H1 (cell line): Measurements from ENCODE around the gene INPP5A. TPM values are rescaled to one million over a fixed set of nuclear protein-coding genes. Genes with fewer than 3 reads are reported as not detected.

Experiments
- CTCF ChIA-PET: fragments of 300-600 bp; sonication (Branson Sonifier 250); formaldehyde crosslinking; loops from one replicate; lab custom pipeline; 2021; ENCODE audit not compliant: partially characterized antibody; lab: Charles Lee
- POLR2A ChIA-PET: fragments of 300-600 bp; sonication (Branson Sonifier 250); formaldehyde crosslinking; loops from one replicate; lab custom pipeline; 2021; ENCODE audit warnings: inconsistent platforms; ENCODE audit not compliant: partially characterized antibody; lab: Charles Lee
- DNase-seq, 2 experiments: peaks; one replicate each; pipeline versions ENCODE4 v3.0.0 to v3.0.0-alpha.2; 2010 to 2022; ENCODE audit warnings: low spot score in 2 of 2, low read depth in 1 of 2, mixed read lengths in 1 of 2
- FAIRE-seq: peaks from 2 replicates; lab custom pipeline; 2011; peaks lifted over from hg19 to GRCh38; lab: Jason Lieb, UNC
- H2AFZ ChIP-seq: 2 replicates; pipeline ENCODE4 v1.8.1; 2012; ENCODE audit warnings: low read length, inconsistent platforms
- H2AK5ac ChIP-seq: 2 replicates; pipeline ENCODE4 v1.6.1; 2013; ENCODE audit warnings: low read depth, low read length
- H2BK120ac ChIP-seq: replicated peaks from 2 replicates; pipeline ENCODE3; 2013; ENCODE audit warnings: low read depth, low read length, inconsistent platforms
- H2BK12ac ChIP-seq: 2 replicates; pipeline ENCODE4 v1.6.1; 2013; ENCODE audit warnings: low read depth, low read length
- H2BK15ac ChIP-seq: 2 replicates; pipeline ENCODE4 v1.6.1; 2013; ENCODE audit warnings: low read length
- H2BK20ac ChIP-seq: 2 replicates; pipeline ENCODE4 v1.6.1; 2013; ENCODE audit warnings: low read length
- H2BK5ac ChIP-seq: 2 replicates; pipeline ENCODE4 v1.6.1; 2013; ENCODE audit warnings: low read depth, low read length
- H3K14ac ChIP-seq: 2 replicates; pipeline ENCODE4 v1.6.1; 2013; ENCODE audit warnings: inconsistent platforms; ENCODE audit not compliant: insufficient read length
- H3K18ac ChIP-seq: 2 replicates; pipeline ENCODE4 v1.6.1; 2013; ENCODE audit warnings: low read length; ENCODE audit errors: extremely low read depth
- H3K23ac ChIP-seq: 2 replicates; pipeline ENCODE4 v1.6.1; 2013; ENCODE audit warnings: inconsistent platforms; ENCODE audit not compliant: insufficient read length
- H3K23me2 ChIP-seq: 2 replicates; pipeline ENCODE4 v1.6.1; 2013; ENCODE audit warnings: low read depth, low read length
- H3K27ac ChIP-seq: 2 replicates; pipeline ENCODE4 v1.6.1; 2011; ENCODE audit warnings: low read depth, low read length, inconsistent platforms
- H3K27me3 ChIP-seq, 4 experiments: replicated peaks in 1 of 4; 1 replicate in 1 of 4; 2 replicates in 3 of 4; pipeline versions ENCODE4 v1.6.1 to v1.8.1; 2011 to 2013; ENCODE audit warnings: low read length in 3 of 4, mild to moderate bottlenecking in 3 of 4, inconsistent platforms in 2 of 4, mixed read lengths in 2 of 4, moderate library complexity in 1 of 4; ENCODE audit not compliant: control insufficient read depth in 3 of 4, insufficient read depth in 3 of 4; ENCODE audit errors: extremely low read depth in 1 of 4
- H3K36me3 ChIP-seq, 4 experiments: 2 replicates each; pipeline versions ENCODE4 v1.6.1 to v1.8.1; 2011 to 2013; ENCODE audit warnings: mild to moderate bottlenecking in 4 of 4, low read length in 3 of 4, moderate library complexity in 2 of 4, control low read depth in 1 of 4, inconsistent platforms in 1 of 4; ENCODE audit not compliant: insufficient read depth in 4 of 4, control insufficient read depth in 2 of 4
- H3K4ac ChIP-seq: replicated peaks from 2 replicates; pipeline ENCODE3; 2013; ENCODE audit warnings: low read length, low read depth, mixed read lengths, inconsistent platforms; ENCODE audit not compliant: insufficient read length
- H3K4me1 ChIP-seq, 4 experiments: replicated peaks in 1 of 4; 1 replicate in 1 of 4; 2 replicates in 3 of 4; pipeline versions ENCODE4 v1.6.1 to v1.8.1; 2011 to 2013; ENCODE audit warnings: low read length in 3 of 4, inconsistent platforms in 2 of 4, mixed read lengths in 1 of 4; ENCODE audit not compliant: insufficient read depth in 4 of 4, control insufficient read depth in 3 of 4
- H3K4me2 ChIP-seq, 2 experiments: 2 replicates each; pipeline versions ENCODE4 v1.6.1 to v1.8.1; 2011 to 2013; ENCODE audit warnings: low read depth in 2 of 2, low read length in 2 of 2, control low read depth in 1 of 2, inconsistent platforms in 1 of 2, mild to moderate bottlenecking in 1 of 2; ENCODE audit not compliant: insufficient read depth in 1 of 2
- H3K4me3 ChIP-seq, 4 experiments: fragments of 200-600, 300-600 bp in 1 of 4; sonication (generic), shearing (Covaris generic), sonication (Bioruptor Twin) in 1 of 4; 2 replicates each; pipeline versions ENCODE4 v1.5.1 to v1.8.1; 2011 to 2016; ENCODE audit warnings: low read length in 4 of 4, low read depth in 3 of 4, control low read depth in 2 of 4, inconsistent platforms in 2 of 4, mild to moderate bottlenecking in 2 of 4, mixed read lengths in 1 of 4, moderate library complexity in 1 of 4; ENCODE audit not compliant: insufficient read depth in 2 of 4; ENCODE audit errors: extremely low read depth in 1 of 4
- H3K56ac ChIP-seq: replicated peaks from 2 replicates; pipeline ENCODE3; 2013; ENCODE audit warnings: low read depth, mild to moderate bottlenecking, mixed read lengths, low read length, inconsistent platforms; ENCODE audit not compliant: insufficient read length
- H3K79me1 ChIP-seq: 2 replicates; pipeline ENCODE4 v1.6.1; 2013; ENCODE audit warnings: low read depth, low read length, control low read depth
- H3K79me2 ChIP-seq, 2 experiments: 2 replicates each; pipeline versions ENCODE4 v1.6.1 to v1.8.1; 2012 to 2013; ENCODE audit warnings: low read length in 2 of 2, mild to moderate bottlenecking in 2 of 2, inconsistent platforms in 1 of 2; ENCODE audit not compliant: insufficient read depth in 2 of 2, control insufficient read depth in 1 of 2
- H3K9ac ChIP-seq, 4 experiments: replicated peaks in 1 of 4; 1 replicate in 1 of 4; 2 replicates in 3 of 4; pipeline versions ENCODE4 v1.6.1 to v1.8.1; 2011 to 2013; ENCODE audit warnings: low read depth in 3 of 4, low read length in 3 of 4, control low read depth in 2 of 4, mild to moderate bottlenecking in 2 of 4, moderate library complexity in 2 of 4, inconsistent platforms in 1 of 4; ENCODE audit errors: extremely low read depth in 1 of 4
- H3K9me3 ChIP-seq, 2 experiments: 2 replicates each; pipeline versions ENCODE4 v1.6.1 to v1.8.1; 2012 to 2013; ENCODE audit warnings: mild to moderate bottlenecking in 2 of 2, moderate library complexity in 2 of 2, control low read depth in 1 of 2, inconsistent platforms in 1 of 2, low read depth in 1 of 2, low read length in 1 of 2, mixed read lengths in 1 of 2; ENCODE audit not compliant: insufficient read depth in 2 of 2
- H4K20me1 ChIP-seq, 2 experiments: replicated peaks in 1 of 2; 2 replicates each; pipeline versions ENCODE3 to v1.8.1; 2011 to 2013; ENCODE audit warnings: inconsistent platforms in 2 of 2, low read length in 2 of 2, mild to moderate bottlenecking in 1 of 2; ENCODE audit not compliant: insufficient read depth in 2 of 2, control insufficient read depth in 1 of 2
- H4K5ac ChIP-seq: 2 replicates; pipeline ENCODE4 v1.6.1; 2013; ENCODE audit warnings: low read length, low read depth, mixed read lengths, inconsistent platforms; ENCODE audit not compliant: insufficient read length
- H4K8ac ChIP-seq: 2 replicates; pipeline ENCODE4 v1.8.0; 2013; ENCODE audit warnings: mild to moderate bottlenecking, moderate library complexity, low read length, inconsistent platforms; ENCODE audit not compliant: insufficient read depth; ENCODE audit errors: extremely low read depth
- H4K91ac ChIP-seq: replicated peaks from 2 replicates; pipeline ENCODE3; 2013; ENCODE audit warnings: low read length, mixed read lengths, inconsistent platforms; ENCODE audit not compliant: insufficient read length
- ASH2L ChIP-seq: fragments of 200-600, 300-600 bp; sonication (generic); IDR thresholded peaks from one replicate; pipeline ENCODE4 v1.7.1; 2017; ENCODE audit warnings: low read length
- CEBPB ChIP-seq: IDR thresholded peaks from 2 replicates; pipeline ENCODE4 v1.6.1; 2012; ENCODE audit warnings: low read depth, low read length
- JUND ChIP-seq: IDR thresholded peaks from 2 replicates; pipeline ENCODE4 v1.6.1; 2011; ENCODE audit warnings: mild to moderate bottlenecking, improper control_type of control experiment, low read length
- PHF8 ChIP-seq: fragments of 200-600 bp; sonication (generic); conservative IDR thresholded peaks from 2 replicates; pipeline ENCODE4 v1.7.1; 2012; ENCODE audit warnings: low read depth, mild to moderate bottlenecking, inconsistent platforms, low read length, moderate library complexity
- POLR2AphosphoS5 ChIP-seq: IDR thresholded peaks from 2 replicates; pipeline ENCODE4 v1.6.1; 2011; ENCODE audit warnings: low read depth, low read length
- SIN3A ChIP-seq, 2 experiments: IDR thresholded peaks in 1 of 2; conservative IDR thresholded peaks in 1 of 2; 2 replicates each; pipeline ENCODE4 v1.6.1; 2011 to 2012; ENCODE audit warnings: low read length in 2 of 2, improper control_type of control experiment in 1 of 2, low read depth in 1 of 2, mild to moderate bottlenecking in 1 of 2
- SIX5 ChIP-seq: IDR thresholded peaks from 2 replicates; pipeline ENCODE4 v1.6.1; 2011; ENCODE audit warnings: mild to moderate bottlenecking, low read depth, low read length
- SRF ChIP-seq: IDR thresholded peaks from 2 replicates; pipeline ENCODE4 v1.6.1; 2011; ENCODE audit warnings: mild to moderate bottlenecking, low read depth, low read length, moderate library complexity
- TAF7 ChIP-seq: optimal IDR thresholded peaks from 2 replicates; pipeline ENCODE3; 2011; ENCODE audit warnings: low read depth, mild to moderate bottlenecking, inconsistent platforms, low read length, moderate library complexity, borderline replicate concordance
- TEAD4 ChIP-seq: IDR thresholded peaks from 2 replicates; pipeline ENCODE4 v1.6.1; 2012; ENCODE audit warnings: low read depth, low read length, inconsistent platforms, mixed read lengths
- WGBS, 2 experiments: shearing (Covaris generic) in 1 of 2; methylation state at CpG; one replicate each; pipeline versions ENCODE4 v1.1.6 to v1.1.7; 2013 to 2015; ENCODE audit warnings: low lambda C conversion rate in 2 of 2, mixed read lengths in 2 of 2, inconsistent platforms in 1 of 2, low coverage in 1 of 2, missing lambda C conversion rate in 1 of 2; ENCODE audit not compliant: insufficient replicate concordance in 2 of 2, insufficient coverage in 1 of 2, insufficient read length in 1 of 2; ENCODE audit errors: extremely low coverage in 1 of 2, missing lambda C conversion rate in 1 of 2; 5-methylcytosine and 5-hydroxymethylcytosine counted together
- polyA plus RNA-seq, 7 experiments: library from polyadenylated mRNA; depleted of rRNA in 3 of 7; stranded (reverse) in 5 of 7; unstranded in 2 of 7; fragments of >200 nt in 5 of 7; fragments of 200-250 nt in 2 of 7; gene quantifications; 1 replicate in 5 of 7; 2 replicates in 1 of 7; 4 replicates in 1 of 7; pipeline versions ENCODE4 v1.2.1 to v1.2.3, GENCODE V29; 2011 to 2013; ENCODE audit warnings: missing spikeins in 2 of 7, mixed read lengths in 2 of 7
- total RNA-seq: library from RNA; stranded (reverse); fragmentation: NEBNext Ultra II Directional; extraction: Animal tissue kit (Norgen Biotek cat#: 25700); gene quantifications from 2 replicates; pipeline ENCODE4 v1.2.1, GENCODE V29; 2021

INPP5A gene
- total and polyA plus RNA-seq, 2 of the 8 experiments (the other 6 are each of a cell fraction or from before 2014, with no cell fraction given): 19.7 to 27.5 TPM

- no peaks in the 10 kb centered on the region; the same call in 1 of the 2 replicates for H3K79me1 ChIP-seq
- H4K91ac ChIP-seq: no peak overlapping the region
- H2AK5ac ChIP-seq: no peak overlapping the region
- no peaks in the 10 kb centered on the region for H3K36me3 ChIP-seq
- no peak overlapping the region for H3K23ac ChIP-seq
- H2BK15ac ChIP-seq: no peak overlapping the region
- no peak overlapping the region for H4K8ac ChIP-seq
- H3K18ac ChIP-seq: no peak overlapping the region
- H3K9ac ChIP-seq: no peak overlapping the region
- WGBS, 2 experiments: 83% methylated on average over 4 of the region's 4 CpGs; no CpG with 5 or more reads in 1 of the 2 experiments
- H3K56ac ChIP-seq: no peak overlapping the region
- H3K9me3 ChIP-seq: no peaks in the 10 kb centered on the region
- no peaks in the 10 kb centered on the region for H3K23me2 ChIP-seq
- no peak overlapping the region for H4K5ac ChIP-seq
- no peak for DNase-seq
- H3K4me2 ChIP-seq: no peak overlapping the region
- H2BK120ac ChIP-seq: no peak overlapping the region
- H2AFZ ChIP-seq: no peak overlapping the region
- ChIA-PET POLR2A (no interaction called here), CTCF (interaction anchor here (1.1 to 1.4 kb wide), 4 partner anchors 118 to 338 kb away, joined by 3 to 5 read pairs (median 4); no protein-coding TSS in a partner anchor)
- peaks cover 0 to 2% of the 10 kb centered on the region in 2 experiments; a peak in 1 of 4 replicates for H3K79me2 ChIP-seq
- TF ChIP-seq JUND (no peak), SRF (no peak), CEBPB (no peak), SIN3A (conservative IDR thresholded peaks at IDR 0.05 in 1 of 2, IDR thresholded peaks at IDR 0.05 in 1 of 2; ENCODE audit: low read depth in 1 of 2, low read length in 2 of 2) (no peak), PHF8 (no peak), ASH2L (no peak), TEAD4 (no peak), SIX5 (no peak), TAF7 (no peak), POLR2AphosphoS5 (no peak)
- H2BK5ac ChIP-seq: no peak overlapping the region
- peaks cover 0 to 2% (median 0%) of the 10 kb centered on the region in 4 experiments; a peak in 1 of 7 replicates for H3K27me3 ChIP-seq
- H2BK12ac ChIP-seq: no peak overlapping the region
- H3K4me3 ChIP-seq: no peak overlapping the region
- FAIRE-seq: no peak
- no peak overlapping the region for H3K14ac ChIP-seq
- peaks cover 0 to 2% (median 0%) of the 10 kb centered on the region in 4 experiments; a peak in 2 of 7 replicates for H3K4me1 ChIP-seq
- H4K20me1 ChIP-seq: peaks cover 2 to 4% of the 10 kb centered on the region in 2 experiments
- no peak overlapping the region for H2BK20ac ChIP-seq
- no peak overlapping the region for H3K4ac ChIP-seq
- no peak overlapping the region for H3K27ac ChIP-seq
These were observed 101.9 kb downstream of the INPP5A start for GRCh38 chr10:132639470-132639869.
